ENCODE results near the gene UBLCP1. TPM values are rescaled to one million over a fixed set of nuclear protein-coding genes. Genes with fewer than 3 reads are reported as not detected.

The UBLCP1 gene
- polyA plus RNA-seq, 1 donor from 2014 or later: 42.5 TPM

DNA sequence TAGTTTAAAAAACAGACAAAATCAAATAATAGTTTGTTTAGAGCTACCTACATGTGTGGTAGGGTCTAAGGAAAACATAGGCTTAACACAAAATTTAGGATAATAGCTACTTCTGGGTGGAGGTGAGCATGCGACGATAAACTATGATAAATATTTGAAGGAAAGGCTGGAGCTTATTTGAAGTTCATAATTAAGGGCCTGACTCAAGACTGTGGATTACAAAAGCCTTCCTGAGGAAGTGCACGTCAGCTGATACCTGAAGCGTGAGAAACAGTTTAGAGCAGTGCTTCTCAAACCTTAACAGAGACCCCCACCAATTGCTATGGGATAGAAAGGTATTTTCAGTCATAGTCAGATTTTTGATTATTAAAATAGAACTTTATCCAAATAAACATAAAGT lies 20.4 kb upstream of the UBLCP1 start:
- Histone ChIP-seq H3K27ac (ENCODE audit: low read length) (no peak overlapping the region), H4K20me1 (ENCODE audit: insufficient read depth) (no peaks in the 10 kb centered on the region), H3K79me2 (replicated peaks; ENCODE audit: insufficient read depth, low read length) (no peaks in the 10 kb centered on the region), H3K4me2 (ENCODE audit: low read length) (no peak overlapping the region), H3K4me3 (ENCODE audit: low read length) (no peak overlapping the region), H3K9me2 (ENCODE audit: insufficient read depth, low read length) (no peaks in the 10 kb centered on the region), H3K36me3 (ENCODE audit: insufficient read depth, low read length) (no peaks in the 10 kb centered on the region), H3F3A (ENCODE audit: insufficient read depth, low read length, poor library complexity, severe bottlenecking) (no peaks in the 10 kb centered on the region), H3K9me3 (ENCODE audit: low read length) (no peaks in the 10 kb centered on the region), H2AFZ (ENCODE audit: low read depth, low read length) (no peak overlapping the region), H3K27me3 (ENCODE audit: insufficient read depth, low read depth, low read length) (no peaks in the 10 kb centered on the region), H3K9ac (ENCODE audit: low read length) (no peak overlapping the region)
- TF ChIP-seq MXI1 (conservative IDR thresholded peaks at IDR 0.05; ENCODE audit: poor library complexity, severe bottlenecking) (no peak), RAD21 (conservative IDR thresholded peaks at IDR 0.05) (no peak), EZH2 (IDR thresholded peaks at IDR 0.05; ENCODE audit: borderline replicate concordance, insufficient read depth, low read length, poor library complexity, severe bottlenecking) (no peak), CTCF (IDR thresholded peaks at IDR 0.05; ENCODE audit: poor library complexity, severe bottlenecking) (no peak), SMC3 (conservative IDR thresholded peaks at IDR 0.05; ENCODE audit: poor library complexity) (no peak), TAF1 (IDR thresholded peaks at IDR 0.05; ENCODE audit: low read depth) (no peak), EP300 (conservative IDR thresholded peaks at IDR 0.05; ENCODE audit: poor library complexity, severe bottlenecking) (no peak)
- TF ChIP-seq, protein P1, sequence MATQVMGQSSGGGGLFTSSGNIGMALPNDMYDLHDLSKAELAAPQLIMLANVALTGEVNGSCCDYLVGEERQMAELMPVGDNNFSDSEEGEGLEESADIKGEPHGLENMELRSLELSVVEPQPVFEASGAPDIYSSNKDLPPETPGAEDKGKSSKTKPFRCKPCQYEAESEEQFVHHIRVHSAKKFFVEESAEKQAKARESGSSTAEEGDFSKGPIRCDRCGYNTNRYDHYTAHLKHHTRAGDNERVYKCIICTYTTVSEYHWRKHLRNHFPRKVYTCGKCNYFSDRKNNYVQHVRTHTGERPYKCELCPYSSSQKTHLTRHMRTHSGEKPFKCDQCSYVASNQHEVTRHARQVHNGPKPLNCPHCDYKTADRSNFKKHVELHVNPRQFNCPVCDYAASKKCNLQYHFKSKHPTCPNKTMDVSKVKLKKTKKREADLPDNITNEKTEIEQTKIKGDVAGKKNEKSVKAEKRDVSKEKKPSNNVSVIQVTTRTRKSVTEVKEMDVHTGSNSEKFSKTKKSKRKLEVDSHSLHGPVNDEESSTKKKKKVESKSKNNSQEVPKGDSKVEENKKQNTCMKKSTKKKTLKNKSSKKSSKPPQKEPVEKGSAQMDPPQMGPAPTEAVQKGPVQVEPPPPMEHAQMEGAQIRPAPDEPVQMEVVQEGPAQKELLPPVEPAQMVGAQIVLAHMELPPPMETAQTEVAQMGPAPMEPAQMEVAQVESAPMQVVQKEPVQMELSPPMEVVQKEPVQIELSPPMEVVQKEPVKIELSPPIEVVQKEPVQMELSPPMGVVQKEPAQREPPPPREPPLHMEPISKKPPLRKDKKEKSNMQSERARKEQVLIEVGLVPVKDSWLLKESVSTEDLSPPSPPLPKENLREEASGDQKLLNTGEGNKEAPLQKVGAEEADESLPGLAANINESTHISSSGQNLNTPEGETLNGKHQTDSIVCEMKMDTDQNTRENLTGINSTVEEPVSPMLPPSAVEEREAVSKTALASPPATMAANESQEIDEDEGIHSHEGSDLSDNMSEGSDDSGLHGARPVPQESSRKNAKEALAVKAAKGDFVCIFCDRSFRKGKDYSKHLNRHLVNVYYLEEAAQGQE (IDR thresholded peaks at IDR 0.05; ENCODE audit: borderline replicate concordance): no peak

DNA sequence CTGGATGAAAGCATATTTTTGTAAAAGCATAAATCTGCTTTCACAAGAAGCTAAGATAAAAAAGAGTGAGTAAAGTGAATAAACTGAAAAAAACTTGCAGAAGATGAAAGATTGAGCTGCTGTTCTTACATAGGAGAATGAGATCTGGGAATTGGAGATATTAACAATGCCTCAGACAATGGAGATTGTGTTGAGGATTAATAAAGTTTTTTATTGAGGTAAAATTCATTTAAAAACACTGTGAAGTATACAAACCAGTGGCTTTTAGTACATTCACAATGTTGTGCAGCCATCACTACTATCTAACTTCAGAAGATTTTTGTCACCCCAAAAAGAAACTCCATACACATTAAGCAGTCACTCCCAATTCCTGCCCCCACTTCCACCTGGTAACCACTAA lies 19.7 kb upstream of the UBLCP1 start:
- Histone ChIP-seq H3F3A (ENCODE audit: insufficient read depth, low read length, poor library complexity, severe bottlenecking) (no peaks in the 10 kb centered on the region), H3K9me2 (ENCODE audit: insufficient read depth, low read length) (no peaks in the 10 kb centered on the region), H2AFZ (ENCODE audit: low read depth, low read length) (no peak overlapping the region), H3K79me2 (replicated peaks; ENCODE audit: insufficient read depth, low read length) (no peaks in the 10 kb centered on the region), H3K27ac (ENCODE audit: low read length) (no peak overlapping the region), H3K36me3 (ENCODE audit: insufficient read depth, low read length) (no peaks in the 10 kb centered on the region), H4K20me1 (ENCODE audit: insufficient read depth) (no peaks in the 10 kb centered on the region), H3K9ac (ENCODE audit: low read length) (no peak overlapping the region), H3K9me3 (ENCODE audit: low read length) (no peaks in the 10 kb centered on the region), H3K4me2 (ENCODE audit: low read length) (no peak overlapping the region), H3K27me3 (ENCODE audit: insufficient read depth, low read depth, low read length) (no peaks in the 10 kb centered on the region), H3K4me3 (ENCODE audit: low read length) (no peak overlapping the region)
- TF ChIP-seq TAF1 (IDR thresholded peaks at IDR 0.05; ENCODE audit: low read depth): no peak
- TF ChIP-seq SMC3 (conservative IDR thresholded peaks at IDR 0.05; ENCODE audit: poor library complexity): no peak
- TF ChIP-seq, protein P1 (IDR thresholded peaks at IDR 0.05; ENCODE audit: borderline replicate concordance): no peak
- no peak for TF ChIP-seq EZH2 (IDR thresholded peaks at IDR 0.05; ENCODE audit: borderline replicate concordance, insufficient read depth, low read length, poor library complexity, severe bottlenecking)
- TF ChIP-seq CTCF (IDR thresholded peaks at IDR 0.05; ENCODE audit: poor library complexity, severe bottlenecking): no peak
- TF ChIP-seq EP300 (conservative IDR thresholded peaks at IDR 0.05; ENCODE audit: poor library complexity, severe bottlenecking): no peak
- no peak for TF ChIP-seq POLR2AphosphoS5 (IDR thresholded peaks at IDR 0.05)
- no peak for TF ChIP-seq MXI1 (conservative IDR thresholded peaks at IDR 0.05; ENCODE audit: poor library complexity, severe bottlenecking)
- no peak for TF ChIP-seq RAD21 (conservative IDR thresholded peaks at IDR 0.05)
